NCI-H774 (cell line): ENCODE results near the gene ARMH4.

ENCODE experiments used
- DNase-seq: peaks from one replicate; lab custom pipeline; 2025; lab: John Stamatoyannopoulos, UW

ARMH4 gene

GRCh38 chr14:57962325-57963035 lies 189.5 kb downstream of the ARMH4 start:
- no peak for DNase-seq

GRCh38 chr14:57961786-57962060 lies 190.3 kb downstream of the ARMH4 start:
- no peak for DNase-seq

GRCh38 chr14:57960946-57961785 lies 190.8 kb downstream of the ARMH4 start:
- DNase-seq = no peak

- DNase-seq = no peak
Observed at GRCh38 chr14:57957441-57957840, 194.6 kb downstream of the ARMH4 start.
